GM19468 (cell line): Measurements from ENCODE around the gene KCNAB1.
A peak's percentile ranks its signal among the peaks of the same experiment; 100 is the strongest.
"Not testable (repeated sequence)": the region's sequence is repeated elsewhere in the genome, so short reads cannot be mapped to it uniquely, and the experiment has no call there.

Experiments used
- ATAC-seq: cut with Tn5 transposase; IDR thresholded peaks from one replicate; pipeline ENCODE4 v1.9.1; 2021; ENCODE audit warnings: mild to moderate bottlenecking, moderate library complexity, moderate number of reproducible peaks; ENCODE audit not compliant: unreplicated experiment; ENCODE audit errors: extremely low read depth

KCNAB1 gene

GRCh38 chr3:156543043-156543555, 422.7 kb downstream of the KCNAB1 start:
- ATAC-seq = no peak

GRCh38 chr3:156547637-156548036, 427.3 kb downstream of the KCNAB1 start:
- ATAC-seq = no peak

GRCh38 chr3:156548041-156548687, 427.8 kb downstream of the KCNAB1 start:
- no peak for ATAC-seq

DNA sequence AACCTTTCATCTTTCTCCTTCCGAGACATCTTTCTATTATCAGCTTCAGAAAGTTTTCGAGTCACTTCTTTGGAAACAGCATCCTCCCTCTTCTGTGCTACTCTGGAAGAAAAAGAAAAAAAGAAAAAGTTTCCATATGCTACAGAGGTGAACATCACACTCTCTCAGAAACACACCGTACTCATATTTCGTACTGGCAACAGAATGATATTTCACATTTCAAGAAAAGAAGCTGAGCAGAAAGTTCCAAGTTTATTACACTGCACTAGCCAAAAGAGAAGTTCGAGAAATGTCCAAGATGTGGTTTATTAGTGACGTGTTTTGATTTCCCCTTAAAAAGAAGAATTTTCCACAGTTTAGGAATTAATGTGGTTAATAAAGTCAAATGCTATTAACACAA, 428.5 kb downstream of the KCNAB1 start:
- no peak for ATAC-seq

DNA sequence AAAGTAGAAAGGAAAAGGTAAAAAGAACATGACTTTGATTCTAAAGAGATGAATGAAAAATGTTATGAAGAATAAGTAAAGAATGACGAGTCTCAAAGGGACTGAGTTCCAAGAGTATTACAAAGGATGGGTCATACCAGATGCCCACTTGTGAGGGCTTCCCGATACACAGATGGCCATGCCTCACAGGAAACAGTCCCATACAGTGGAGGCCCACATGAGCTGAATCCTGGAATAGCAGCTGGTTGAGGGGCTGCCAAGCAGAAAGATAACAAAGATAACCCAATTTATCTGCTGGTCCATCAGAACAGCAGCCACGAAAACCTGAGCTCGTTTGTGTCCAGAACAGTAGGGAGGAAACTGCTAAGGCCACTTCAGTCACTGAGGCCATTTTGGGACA, 430.9 kb downstream of the KCNAB1 start:
- ATAC-seq = no peak

DNA sequence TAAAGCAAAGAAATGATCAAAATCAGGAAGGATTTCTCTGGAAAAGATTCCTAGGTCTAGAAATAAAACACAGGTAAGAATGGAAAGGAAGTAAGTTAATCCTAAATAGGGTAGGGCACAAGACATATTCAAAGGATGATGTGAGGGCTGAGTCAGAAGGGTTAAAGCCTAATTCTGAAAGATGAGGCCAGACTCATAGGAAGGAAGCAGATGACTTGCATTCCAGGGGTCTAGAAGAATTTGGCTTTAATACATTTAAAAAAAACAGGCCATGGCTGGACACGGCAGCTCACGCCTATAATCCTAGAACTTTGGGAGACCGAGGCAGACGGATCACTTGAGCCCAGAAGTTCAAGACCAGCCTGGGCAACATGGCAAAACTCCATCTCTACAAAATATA, 431.4 kb downstream of the KCNAB1 start:
- no peak for ATAC-seq

GRCh38 chr3:156552973-156553372, 432.6 kb downstream of the KCNAB1 start:
- ATAC-seq = no peak

- ATAC-seq = no peak
Observed at GRCh38 chr3:156553705-156554356, 433.5 kb downstream of the KCNAB1 start.

DNA sequence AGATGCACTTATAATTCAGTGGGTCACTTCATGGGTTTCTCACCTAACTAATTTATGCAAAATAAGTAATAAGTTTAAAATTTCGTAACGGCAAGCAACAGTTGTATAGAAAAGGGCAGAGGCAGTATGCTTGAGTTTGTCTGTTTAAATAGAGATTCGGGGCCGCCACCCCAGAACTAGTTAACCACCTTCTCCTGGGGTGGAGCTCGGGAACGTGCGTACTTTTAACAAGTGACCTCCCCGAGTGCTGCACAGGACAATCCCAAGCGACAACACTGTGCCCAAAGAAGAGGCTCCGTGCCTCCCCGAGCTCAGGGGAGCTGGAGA, 434.1 kb downstream of the KCNAB1 start:
- no peak for ATAC-seq

DNA sequence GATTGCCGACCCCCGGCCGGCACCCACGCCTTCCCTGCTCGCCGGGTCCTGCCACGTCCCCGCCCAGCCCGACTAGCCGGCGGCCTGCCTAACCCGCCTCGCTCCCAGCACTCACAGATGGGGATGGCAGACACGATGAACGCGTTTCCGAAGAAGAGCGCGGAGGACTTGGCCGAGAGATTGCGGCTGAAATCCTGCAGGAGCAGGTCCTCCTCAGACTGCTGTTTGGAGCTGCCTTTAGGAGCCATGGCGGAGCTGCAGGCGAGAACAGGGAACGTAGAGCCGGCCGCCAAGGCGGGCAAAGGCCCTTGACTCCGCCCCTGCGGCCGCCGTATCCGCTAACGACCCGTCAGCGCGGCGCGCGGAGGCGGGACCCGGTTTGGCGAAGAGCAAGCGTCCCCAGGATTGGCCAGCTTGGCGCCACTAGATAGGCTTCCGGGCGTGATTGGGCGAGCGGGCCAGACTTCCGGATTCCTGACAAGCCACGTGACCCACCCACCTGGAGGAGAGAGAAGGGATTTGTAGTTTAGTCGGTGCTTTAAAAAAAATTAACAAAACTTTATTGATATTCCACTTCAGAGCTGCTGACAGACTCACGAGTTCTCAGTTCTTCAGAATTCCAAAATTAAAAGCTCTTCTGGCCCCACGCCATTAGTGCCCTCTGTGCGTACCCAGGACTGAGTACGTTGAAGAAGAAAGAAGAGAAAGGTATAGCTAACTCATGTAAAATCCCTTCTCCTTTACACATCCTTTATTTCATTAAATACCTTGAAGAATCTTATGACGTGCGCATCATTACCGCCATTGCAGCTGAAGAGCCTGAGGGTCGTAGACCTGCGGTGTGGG, 434.7 kb downstream of the KCNAB1 start, which contains the start of gene SSR3:
TSS of gene SSR3 (minus strand) at position 276 of the 846 bp plus-strand sequence. CDS start at position 248, 28 bp downstream.
- ATAC-seq = peak; percentile 98

DNA sequence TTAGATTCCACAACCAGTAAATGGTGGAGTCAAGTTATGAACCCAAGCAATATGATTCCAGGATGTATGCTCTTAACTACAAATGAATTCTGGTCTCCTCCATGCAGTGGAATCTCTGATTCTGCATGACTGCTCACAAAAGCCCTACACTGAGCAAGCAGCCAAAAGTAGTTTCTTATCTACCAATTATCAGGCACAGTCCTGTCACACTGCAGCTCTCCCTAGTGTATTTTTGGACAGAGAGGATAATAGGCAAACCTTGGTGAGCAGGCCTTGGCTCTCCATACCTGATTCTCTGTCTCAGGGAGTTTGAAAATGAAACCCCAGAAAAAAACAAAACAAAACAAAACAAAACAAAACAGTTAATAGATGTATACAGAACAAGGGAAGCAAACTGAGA, 438.0 kb downstream of the KCNAB1 start:
- no peak for ATAC-seq

GRCh38 chr3:156559321-156559720, 438.9 kb downstream of the KCNAB1 start:
- no peak for ATAC-seq

DNA sequence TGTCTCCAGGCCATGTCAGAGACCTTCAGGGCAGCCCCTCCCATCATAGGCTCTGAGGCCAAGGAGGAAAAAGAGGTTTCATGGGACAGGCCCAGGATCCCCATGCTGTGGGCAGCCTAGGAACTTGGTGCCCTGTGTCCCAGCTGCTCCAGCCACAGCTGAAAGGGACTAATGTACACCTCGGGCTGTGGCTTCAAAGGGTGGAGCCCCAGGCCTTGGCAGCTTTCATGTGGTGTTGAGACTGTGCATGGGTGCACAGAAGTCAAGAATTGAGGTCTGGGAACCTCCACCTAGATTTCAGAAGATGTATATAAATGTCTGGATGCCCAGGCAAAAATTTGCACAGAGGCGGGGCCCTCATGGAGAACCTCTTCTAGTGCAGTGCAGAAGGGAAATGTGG, 441.2 kb downstream of the KCNAB1 start:
- no peak for ATAC-seq

GRCh38 chr3:156562486-156562885, 442.1 kb downstream of the KCNAB1 start:
- ATAC-seq = not testable (repeated sequence)

- ATAC-seq = no peak
Observed at GRCh38 chr3:156563900-156564682, 443.7 kb downstream of the KCNAB1 start.

- ATAC-seq = not testable (repeated sequence)
Observed at GRCh38 chr3:156569016-156569415, 448.6 kb downstream of the KCNAB1 start.

- ATAC-seq = not testable (repeated sequence)
Observed at GRCh38 chr3:156569881-156570280, 449.5 kb downstream of the KCNAB1 start.

DNA sequence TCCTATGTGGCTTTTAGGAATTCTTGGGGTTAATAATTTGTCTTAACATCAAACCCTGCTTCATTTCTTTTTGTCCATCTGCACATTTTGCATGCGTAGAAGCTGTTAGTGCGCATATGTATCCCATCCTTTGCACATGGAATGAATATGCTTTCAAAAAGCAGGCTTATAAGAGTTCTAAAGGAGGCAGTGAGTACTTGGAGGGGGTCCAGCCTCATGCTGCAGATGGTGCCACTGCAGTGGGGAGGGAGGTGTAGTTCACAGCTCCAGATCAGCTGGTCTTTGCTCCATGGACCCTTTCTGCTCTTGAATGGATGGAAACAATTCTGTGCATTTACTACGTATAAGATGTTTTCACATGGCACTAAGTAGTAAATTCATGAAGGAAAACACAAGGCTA, 455.3 kb downstream of the KCNAB1 start:
- no peak for ATAC-seq

GRCh38 chr3:156576051-156576450, 455.7 kb downstream of the KCNAB1 start:
- no peak for ATAC-seq

DNA sequence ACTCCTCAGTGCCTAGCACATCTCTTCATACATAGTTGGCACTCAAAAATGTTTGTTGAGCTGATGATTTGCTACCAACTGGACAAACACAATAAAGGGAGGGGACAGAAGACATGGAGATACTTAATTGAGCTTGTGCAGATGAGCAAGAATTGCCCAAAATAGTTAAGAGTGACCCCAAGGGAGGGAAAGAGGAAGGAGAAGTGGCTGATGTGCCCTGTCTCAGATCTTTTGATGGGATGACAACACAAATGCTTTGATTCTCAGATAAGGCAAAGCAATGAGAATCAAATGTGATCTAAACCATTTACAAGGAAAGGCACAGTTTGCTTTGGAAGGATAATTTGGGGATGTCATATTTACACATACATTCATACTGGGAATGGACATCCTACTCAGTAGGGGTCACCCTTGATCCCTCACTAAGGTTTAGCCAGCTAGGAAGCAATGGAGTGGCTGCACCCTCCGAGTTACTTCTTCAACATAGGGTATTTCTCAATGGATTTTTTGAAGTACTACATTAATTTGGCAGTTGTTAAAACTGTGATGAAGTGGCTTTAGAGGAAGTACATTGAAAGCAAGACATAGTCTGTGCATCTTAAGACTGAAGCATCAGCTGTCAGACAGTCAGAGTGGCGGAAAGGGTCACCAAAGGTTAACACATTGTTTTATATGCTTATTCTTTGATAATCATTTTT, 456.4 kb downstream of the KCNAB1 start:
- ATAC-seq = no peak
